Lower lobe of right lung (tissue), 2 donors: Measurements from ENCODE around the gene CELF2. TPM values are rescaled to one million over a fixed set of nuclear protein-coding genes. Genes with fewer than 3 reads are reported as not detected.

Source experiments
- ATAC-seq, 2 donors: fragments of 200-7000 bp; cut with Tn5 transposase; one replicate each; pipeline ENCODE4 v1.9.1; 2020 to 2022; ENCODE audit warnings: mild to moderate bottlenecking in 2 of 2, moderate library complexity in 2 of 2
- DNase-seq: peaks from one replicate; pipeline ENCODE4 v3.0.0-alpha.2; 2020
- H3K27ac ChIP-seq: fragments of 200-600 bp; one replicate; pipeline ENCODE4 v1.8.0; 2022
- H3K27me3 ChIP-seq: fragments of 200-600 bp; one replicate; pipeline ENCODE4 v1.8.0; 2022; ENCODE audit warnings: low read depth
- H3K36me3 ChIP-seq: fragments of 200-600 bp; one replicate; pipeline ENCODE4 v1.8.0; 2022; ENCODE audit warnings: mild to moderate bottlenecking
- H3K4me1 ChIP-seq: fragments of 200-600 bp; one replicate; pipeline ENCODE4 v1.8.0; 2022
- H3K4me3 ChIP-seq: fragments of 200-600 bp; one replicate; pipeline ENCODE4 v1.8.0; 2022; ENCODE audit warnings: mild to moderate bottlenecking
- H3K9me3 ChIP-seq: fragments of 200-600 bp; one replicate; pipeline ENCODE4 v1.8.0; 2022
- CTCF ChIP-seq: fragments of 200-600 bp; IDR thresholded peaks from one replicate; pipeline ENCODE4 v1.8.0; 2022; ENCODE audit warnings: antibody characterized with exemption, mild to moderate bottlenecking
- intact Hi-C: fragments of 100-400 bp; cut with DNase I; formaldehyde crosslinking; loops from one replicate; pipeline ENCODE4 v1.11.0; 2022
- total RNA-seq: library from RNA; stranded (reverse); fragmentation: NEBNext Ultra II Directional; extraction: Animal tissue kit (Norgen Biotek cat#: 25700); gene quantifications from one replicate; pipeline ENCODE4 v1.2.1, GENCODE V29; 2021
- donor health status: DM: no; HTN: yes; CAD: no; lungs with severe emphysema.

CELF2 gene
- total RNA-seq, 1 donor from 2014 or later = 106 TPM

- no peak overlapping the region for H3K27ac ChIP-seq
- H3K36me3 ChIP-seq = peaks cover 36% of the 10 kb centered on the region
- no peak for DNase-seq
- H3K9me3 ChIP-seq = no peaks in the 10 kb centered on the region
- no peak for ATAC-seq
- no peak overlapping the region for H3K4me3 ChIP-seq
- no peak for TF ChIP-seq CTCF
- no peaks in the 10 kb centered on the region for H3K27me3 ChIP-seq
- peaks cover 37% of the 10 kb centered on the region for H3K4me1 ChIP-seq
- intact Hi-C loops = no loop called here
Measured at GRCh38 chr10:11208243-11208642, 190.6 kb downstream of the CELF2 start.

- no peak overlapping the region for H3K27ac ChIP-seq
Measured at GRCh38 chr10:11208908-11209829, 191.5 kb downstream of the CELF2 start.

GRCh38 chr10:11209830-11210181 lies 192.1 kb downstream of the CELF2 start:
- H3K36me3 ChIP-seq = peaks cover 26% of the 10 kb centered on the region
- no peak for TF ChIP-seq CTCF
- H3K27ac ChIP-seq = no peak overlapping the region
- H3K9me3 ChIP-seq = no peaks in the 10 kb centered on the region
- DNase-seq = no peak
- H3K27me3 ChIP-seq = no peaks in the 10 kb centered on the region
- peaks cover 46% of the 10 kb centered on the region for H3K4me1 ChIP-seq
- intact Hi-C loops = no loop called here
- no peak for ATAC-seq
- no peak overlapping the region for H3K4me3 ChIP-seq

More at GRCh38 chr10:11208908-11209829, 191.5 kb downstream of the CELF2 start:
- no peaks in the 10 kb centered on the region for H3K27me3 ChIP-seq
- no peak for TF ChIP-seq CTCF
- peaks cover 31% of the 10 kb centered on the region for H3K36me3 ChIP-seq
- no peak overlapping the region for H3K4me3 ChIP-seq
- DNase-seq (no peak), ATAC-seq (no peak)
- no peaks in the 10 kb centered on the region for H3K9me3 ChIP-seq
- H3K4me1 ChIP-seq = peaks cover 41% of the 10 kb centered on the region
- intact Hi-C loops = no loop called here

GRCh38 chr10:11210211-11210922 lies 192.7 kb downstream of the CELF2 start:
- Histone ChIP-seq H3K36me3 (peaks cover 20% of the 10 kb centered on the region), H3K27me3 (no peaks in the 10 kb centered on the region), H3K27ac (no peak overlapping the region), H3K4me3 (peak overlapping the region; percentile 2), H3K4me1 (peaks cover 52% of the 10 kb centered on the region), H3K9me3 (no peaks in the 10 kb centered on the region)
- TF ChIP-seq CTCF = no peak
- peak in 1 of 2 donors; percentile 26 for ATAC-seq
- intact Hi-C loops = no loop called here
- no peak for DNase-seq

GRCh38 chr10:11212288-11213085 lies 194.8 kb downstream of the CELF2 start:
- Histone ChIP-seq H3K36me3 (peaks cover 11% of the 10 kb centered on the region), H3K9me3 (no peaks in the 10 kb centered on the region), H3K4me1 (peaks cover 42% of the 10 kb centered on the region), H3K27ac (no peak overlapping the region), H3K4me3 (no peak overlapping the region), H3K27me3 (no peaks in the 10 kb centered on the region)
- intact Hi-C loops = no loop called here
- TF ChIP-seq CTCF = no peak
- ATAC-seq = no peak
- DNase-seq = no peak
